ENCODE measurements around the gene NCR2. TPM values are rescaled to one million over a fixed set of nuclear protein-coding genes. Genes with fewer than 3 reads are reported as not detected.

The NCR2 gene
- total RNA-seq, 1 experiment from 2014 or later = not detected

GRCh38 chr6:41318261-41318653, 17.2 kb upstream of the NCR2 start:
- Histone ChIP-seq H3K36me3 (ENCODE audit: insufficient read depth, low read length, poor library complexity, severe bottlenecking) (no peaks in the 10 kb centered on the region), H3K9me3 (ENCODE audit: low read depth, low read length, poor library complexity, severe bottlenecking) (no peaks in the 10 kb centered on the region), H3K4me3 (ENCODE audit: low read depth, low read length, poor library complexity, severe bottlenecking) (peak overlapping the region; percentile 30), H3K27ac (ENCODE audit: low read depth, low read length, poor library complexity, severe bottlenecking) (no peak overlapping the region), H3K4me1 (ENCODE audit: insufficient read depth, low read length, poor library complexity, severe bottlenecking) (peaks cover 9% of the 10 kb centered on the region), H3K27me3 (replicated peaks; ENCODE audit: insufficient read depth, low read depth, low read length, poor library complexity) (peaks cover 35% of the 10 kb centered on the region)
- DNase-seq (ENCODE audit: low spot score) = no peak
- BruUV-seq (replicated peaks) = no TSS peak
- POLR2A ChIA-PET (ENCODE audit: low non-redundant PET) = no interaction called here
- TF ChIP-seq EZH2 (IDR thresholded peaks at IDR 0.05; ENCODE audit: borderline replicate concordance, low read depth, low read length, poor library complexity, severe bottlenecking) = no peak
- no peak for TF ChIP-seq CTCF (conservative IDR thresholded peaks at IDR 0.05; ENCODE audit: low read depth, low read length)
- CTCF ChIA-PET = no interaction called here
- intact Hi-C loops (cut with micrococcal nuclease; ENCODE audit: unreplicated experiment) = loop anchor here (1.0 to 10.0 kb wide), 5 partner anchors 90 to 313 kb away; partner anchors contain the start of genes NFYA, OARD1 and TREML4

GRCh38 chr6:41318654-41319565, 16.5 kb upstream of the NCR2 start:
- ChIA-PET POLR2A (ENCODE audit: low non-redundant PET) (no interaction called here), CTCF (interaction anchor here (0.9 kb wide), 1 partner anchor 246 kb away, joined by 4 read pairs; the partner anchor contains the start of genes NFYA and OARD1)
- DNase-seq (ENCODE audit: low spot score) = peak; percentile 92
- intact Hi-C loops (cut with micrococcal nuclease; ENCODE audit: unreplicated experiment) = loop anchor here (1.0 to 10.0 kb wide), 5 partner anchors 91 to 314 kb away; partner anchors contain the start of genes NFYA, OARD1 and TREML4
- BruUV-seq (replicated peaks) = no TSS peak
- Histone ChIP-seq H3K27ac (ENCODE audit: low read depth, low read length, poor library complexity, severe bottlenecking) (no peak overlapping the region), H3K27me3 (replicated peaks; ENCODE audit: insufficient read depth, low read depth, low read length, poor library complexity) (peaks cover 32% of the 10 kb centered on the region), H3K4me3 (ENCODE audit: low read depth, low read length, poor library complexity, severe bottlenecking) (peak overlapping the region; percentile 30), H3K4me1 (ENCODE audit: insufficient read depth, low read length, poor library complexity, severe bottlenecking) (peaks cover 9% of the 10 kb centered on the region), H3K9me3 (ENCODE audit: low read depth, low read length, poor library complexity, severe bottlenecking) (no peaks in the 10 kb centered on the region), H3K36me3 (ENCODE audit: insufficient read depth, low read length, poor library complexity, severe bottlenecking) (no peaks in the 10 kb centered on the region)
- TF ChIP-seq CTCF (conservative IDR thresholded peaks at IDR 0.05; ENCODE audit: low read depth, low read length) (peak; percentile 100), EZH2 (IDR thresholded peaks at IDR 0.05; ENCODE audit: borderline replicate concordance, low read depth, low read length, poor library complexity, severe bottlenecking) (no peak)

- Histone ChIP-seq H3K4me3 (ENCODE audit: low read depth, low read length, poor library complexity, severe bottlenecking) (no peak overlapping the region), H3K9me3 (ENCODE audit: low read depth, low read length, poor library complexity, severe bottlenecking) (no peaks in the 10 kb centered on the region), H3K36me3 (ENCODE audit: insufficient read depth, low read length, poor library complexity, severe bottlenecking) (no peaks in the 10 kb centered on the region), H3K27ac (ENCODE audit: low read depth, low read length, poor library complexity, severe bottlenecking) (no peak overlapping the region), H3K4me1 (ENCODE audit: insufficient read depth, low read length, poor library complexity, severe bottlenecking) (peaks cover 9% of the 10 kb centered on the region), H3K27me3 (replicated peaks; ENCODE audit: insufficient read depth, low read depth, low read length, poor library complexity) (peaks cover 12% of the 10 kb centered on the region)
- no peak for DNase-seq (ENCODE audit: low spot score)
- no TSS peak for BruUV-seq (replicated peaks)
- ChIA-PET CTCF (no interaction called here), POLR2A (ENCODE audit: low non-redundant PET) (no interaction called here)
- TF ChIP-seq CTCF (conservative IDR thresholded peaks at IDR 0.05; ENCODE audit: low read depth, low read length) (no peak), EZH2 (IDR thresholded peaks at IDR 0.05; ENCODE audit: borderline replicate concordance, low read depth, low read length, poor library complexity, severe bottlenecking) (no peak)
- intact Hi-C loops (cut with micrococcal nuclease; ENCODE audit: unreplicated experiment) = no loop called here
Measured at GRCh38 chr6:41321183-41321582, 14.2 kb upstream of the NCR2 start.

All from A673 (cell line).